ENCODE measurements around the gene DRC3. TPM values are rescaled to one million over a fixed set of nuclear protein-coding genes. Genes with fewer than 3 reads are reported as not detected.

Gene DRC3
- total and polyA plus RNA-seq, 2 donors (not counting 1 experiment from before 2014, with no cell fraction given) = 0.17 TPM; not detected in 1

GRCh38 chr17:18005496-18005895, 32.8 kb downstream of the DRC3 start:
- H3K4me3 Mint-ChIP-seq = no peak overlapping the region
- no peaks in the 10 kb centered on the region for H3K27me3 Mint-ChIP-seq
- Histone ChIP-seq H3K4me1 (ENCODE audit: control insufficient read depth in 2 of 2, insufficient read depth in 2 of 2, low read length in 2 of 2) (no peaks in the 10 kb centered on the region), H3K27me3 (replicated peaks in 1 of 4; ENCODE audit: control extremely low read depth in 1 of 4, control insufficient read depth in 3 of 4, insufficient read depth in 4 of 4, low read length in 3 of 4) (no peaks in the 10 kb centered on the region), H3K4me3 (ENCODE audit: control extremely low read depth in 1 of 5, extremely low read depth in 1 of 5, insufficient read depth in 1 of 5, low read depth in 2 of 5, low read length in 4 of 5) (no peak overlapping the region), H3K27ac (ENCODE audit: low read length in 2 of 2) (no peak overlapping the region), H3K9me3 (ENCODE audit: control extremely low read depth in 1 of 3, control insufficient read depth in 2 of 3, insufficient read depth in 1 of 3, low read length in 2 of 3) (no peaks in the 10 kb centered on the region), H2AFZ (ENCODE audit: insufficient read depth, low read depth, low read length, poor library complexity, severe bottlenecking) (no peak overlapping the region), H3K9ac (ENCODE audit: low read length) (no peak overlapping the region), H4K20me1 (ENCODE audit: control insufficient read depth, insufficient read depth, low read length, poor library complexity, severe bottlenecking) (no peaks in the 10 kb centered on the region), H3K36me3 (replicated peaks in 1 of 2; ENCODE audit: control extremely low read depth in 1 of 2, control insufficient read depth in 1 of 2, extremely low read depth in 1 of 2, insufficient read depth in 2 of 2, low read length in 1 of 2) (peaks cover 0 to 37% of the 10 kb centered on the region in 2 experiments), H3K4me2 (replicated peaks; ENCODE audit: low read depth, low read length, poor library complexity, severe bottlenecking) (no peak overlapping the region), H3K79me2 (ENCODE audit: control insufficient read depth, insufficient read depth, low read length) (no peaks in the 10 kb centered on the region)
- intact Hi-C loops (cut with micrococcal nuclease) = no loop called here
- ATAC-seq (ENCODE audit: low read depth) = no peak
- H3K4me1 Mint-ChIP-seq = peaks cover 10% of the 10 kb centered on the region
- ChIA-PET POLR2A (no interaction called here), CTCF (no interaction called here)
- 92% methylated on average over 3 of the region's 3 CpGs for WGBS (ENCODE audit: insufficient coverage)
- H3K27ac Mint-ChIP-seq = peak overlapping the region; percentile 1
- DNase-seq = no peak
- TF ChIP-seq CTCF (IDR thresholded peaks at IDR 0.05) (no peak), EZH2 (IDR thresholded peaks at IDR 0.05; ENCODE audit: borderline replicate concordance, insufficient read depth, low read depth, low read length, poor library complexity, severe bottlenecking) (no peak)
- no peaks in the 10 kb centered on the region for H3K9me3 Mint-ChIP-seq (ENCODE audit: insufficient read depth)

GRCh38 chr17:18006495-18007239, 34.0 kb downstream of the DRC3 start:
- no peak overlapping the region for H3K4me3 ChIP-seq (ENCODE audit: control extremely low read depth in 1 of 5, extremely low read depth in 1 of 5, insufficient read depth in 1 of 5, low read depth in 2 of 5, low read length in 4 of 5)
- H3K4me1 Mint-ChIP-seq = peaks cover 10% of the 10 kb centered on the region
- DNase-seq (no peak), ATAC-seq (ENCODE audit: low read depth) (no peak)
- H3K9me3 ChIP-seq (ENCODE audit: control extremely low read depth in 1 of 3, control insufficient read depth in 2 of 3, insufficient read depth in 1 of 3, low read length in 2 of 3) = no peaks in the 10 kb centered on the region
- no peak overlapping the region for H3K4me3 Mint-ChIP-seq
- H3K27ac Mint-ChIP-seq = no peak overlapping the region
- CTCF ChIA-PET = no interaction called here
- H3K36me3 ChIP-seq (replicated peaks in 1 of 2; ENCODE audit: control extremely low read depth in 1 of 2, control insufficient read depth in 1 of 2, extremely low read depth in 1 of 2, insufficient read depth in 2 of 2, low read length in 1 of 2) = peaks cover 0 to 43% of the 10 kb centered on the region in 2 experiments
- no peaks in the 10 kb centered on the region for H3K9me3 Mint-ChIP-seq (ENCODE audit: insufficient read depth)
- no peaks in the 10 kb centered on the region for H3K27me3 ChIP-seq (replicated peaks in 1 of 4; ENCODE audit: control extremely low read depth in 1 of 4, control insufficient read depth in 3 of 4, insufficient read depth in 4 of 4, low read length in 3 of 4)
- H3K4me1 ChIP-seq (ENCODE audit: control insufficient read depth in 2 of 2, insufficient read depth in 2 of 2, low read length in 2 of 2) = no peaks in the 10 kb centered on the region
- no peaks in the 10 kb centered on the region for H3K27me3 Mint-ChIP-seq
- no peak overlapping the region for H3K27ac ChIP-seq (ENCODE audit: low read length in 2 of 2)
- no peak overlapping the region for H3K4me2 ChIP-seq (replicated peaks; ENCODE audit: low read depth, low read length, poor library complexity, severe bottlenecking)
- H4K20me1 ChIP-seq (ENCODE audit: control insufficient read depth, insufficient read depth, low read length, poor library complexity, severe bottlenecking) = no peaks in the 10 kb centered on the region
- no peak overlapping the region for H2AFZ ChIP-seq (ENCODE audit: insufficient read depth, low read depth, low read length, poor library complexity, severe bottlenecking)
- POLR2A ChIA-PET = no interaction called here
- WGBS (ENCODE audit: insufficient coverage) = 98% methylated on average over 20 of the region's 31 CpGs
- intact Hi-C loops (cut with micrococcal nuclease) = no loop called here
- TF ChIP-seq EZH2 (IDR thresholded peaks at IDR 0.05; ENCODE audit: borderline replicate concordance, insufficient read depth, low read depth, low read length, poor library complexity, severe bottlenecking) (no peak), CTCF (IDR thresholded peaks at IDR 0.05) (no peak)
- H3K79me2 ChIP-seq (ENCODE audit: control insufficient read depth, insufficient read depth, low read length) = no peaks in the 10 kb centered on the region
- H3K9ac ChIP-seq (ENCODE audit: low read length) = no peak overlapping the region

Data from B cell (primary cell).